ENCODE results near the gene DAGLB.
"Not testable (repeated sequence)": the region's sequence is repeated elsewhere in the genome, so short reads cannot be mapped to it uniquely, and the experiment has no call there.

DAGLB gene

DNA sequence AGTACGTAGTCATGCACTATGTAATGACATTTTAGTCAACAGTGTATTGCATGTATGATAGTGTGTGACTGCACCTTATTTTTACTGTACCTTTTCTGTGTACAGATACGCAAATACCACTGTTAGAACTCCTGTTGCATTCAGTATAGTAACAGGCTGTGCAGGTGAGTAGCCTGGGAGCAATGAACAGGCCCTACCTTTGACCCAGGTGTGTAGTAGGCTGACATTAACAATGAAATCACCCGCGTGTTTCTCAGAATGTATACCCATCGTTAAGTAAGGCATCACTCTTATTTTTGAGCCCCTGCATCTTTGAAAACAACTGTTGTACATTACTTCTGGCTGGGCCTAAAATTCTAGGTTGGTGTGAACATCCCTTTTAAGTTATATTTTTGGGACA lies 41.6 kb downstream of the DAGLB start:
- no peak for DNase-seq (ENCODE audit: extremely low read depth, insufficient read length)
- Histone ChIP-seq H3K27me3 (replicated peaks; ENCODE audit: control insufficient read depth, insufficient read depth, low read length) (no peaks in the 10 kb centered on the region), H3K36me3 (ENCODE audit: control insufficient read depth, insufficient read depth, low read length) (peaks cover 35% of the 10 kb centered on the region), H3K4me3 (replicated peaks; ENCODE audit: low read depth, low read length) (no peak overlapping the region)
- TF ChIP-seq, protein P1, sequence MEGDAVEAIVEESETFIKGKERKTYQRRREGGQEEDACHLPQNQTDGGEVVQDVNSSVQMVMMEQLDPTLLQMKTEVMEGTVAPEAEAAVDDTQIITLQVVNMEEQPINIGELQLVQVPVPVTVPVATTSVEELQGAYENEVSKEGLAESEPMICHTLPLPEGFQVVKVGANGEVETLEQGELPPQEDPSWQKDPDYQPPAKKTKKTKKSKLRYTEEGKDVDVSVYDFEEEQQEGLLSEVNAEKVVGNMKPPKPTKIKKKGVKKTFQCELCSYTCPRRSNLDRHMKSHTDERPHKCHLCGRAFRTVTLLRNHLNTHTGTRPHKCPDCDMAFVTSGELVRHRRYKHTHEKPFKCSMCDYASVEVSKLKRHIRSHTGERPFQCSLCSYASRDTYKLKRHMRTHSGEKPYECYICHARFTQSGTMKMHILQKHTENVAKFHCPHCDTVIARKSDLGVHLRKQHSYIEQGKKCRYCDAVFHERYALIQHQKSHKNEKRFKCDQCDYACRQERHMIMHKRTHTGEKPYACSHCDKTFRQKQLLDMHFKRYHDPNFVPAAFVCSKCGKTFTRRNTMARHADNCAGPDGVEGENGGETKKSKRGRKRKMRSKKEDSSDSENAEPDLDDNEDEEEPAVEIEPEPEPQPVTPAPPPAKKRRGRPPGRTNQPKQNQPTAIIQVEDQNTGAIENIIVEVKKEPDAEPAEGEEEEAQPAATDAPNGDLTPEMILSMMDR (IDR thresholded peaks at IDR 0.05; ENCODE audit: insufficient read depth, low read length, poor library complexity, severe bottlenecking) = no peak

DNA sequence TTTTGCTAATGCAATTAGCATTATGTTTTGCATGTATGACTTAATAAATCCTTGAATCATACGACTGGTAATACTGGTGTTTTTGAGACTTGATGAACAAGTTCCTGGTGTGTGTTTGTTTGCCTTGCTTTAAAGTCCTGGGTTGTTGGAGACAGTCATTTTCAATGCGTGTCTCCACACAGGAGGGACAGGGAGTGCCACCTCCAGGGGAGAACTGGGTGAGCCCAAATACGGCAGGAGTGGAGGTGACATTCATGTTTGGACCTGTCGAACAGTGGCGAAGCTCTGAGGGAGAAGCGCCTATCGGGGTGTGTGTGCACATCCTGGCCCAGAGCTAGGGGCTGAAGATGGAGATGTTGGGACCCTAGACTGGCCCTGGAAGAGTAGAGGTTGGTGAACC lies 43.8 kb downstream of the DAGLB start:
- DNase-seq (ENCODE audit: extremely low read depth, insufficient read length) = no peak
- TF ChIP-seq, protein P1 (IDR thresholded peaks at IDR 0.05; ENCODE audit: insufficient read depth, low read length, poor library complexity, severe bottlenecking) = no peak
- no peaks in the 10 kb centered on the region for H3K27me3 ChIP-seq (replicated peaks; ENCODE audit: control insufficient read depth, insufficient read depth, low read length)
- no peak overlapping the region for H3K4me3 ChIP-seq (replicated peaks; ENCODE audit: low read depth, low read length)
- H3K36me3 ChIP-seq (ENCODE audit: control insufficient read depth, insufficient read depth, low read length) = peaks cover 22% of the 10 kb centered on the region

GRCh38 chr7:6402741-6403140 lies 45.0 kb downstream of the DAGLB start:
- Histone ChIP-seq H3K27me3 (replicated peaks; ENCODE audit: control insufficient read depth, insufficient read depth, low read length) (no peaks in the 10 kb centered on the region), H3K4me3 (replicated peaks; ENCODE audit: low read depth, low read length) (no peak overlapping the region), H3K36me3 (ENCODE audit: control insufficient read depth, insufficient read depth, low read length) (peaks cover 20% of the 10 kb centered on the region)
- DNase-seq (ENCODE audit: extremely low read depth, insufficient read length) = no peak
- TF ChIP-seq, protein P1 (IDR thresholded peaks at IDR 0.05; ENCODE audit: insufficient read depth, low read length, poor library complexity, severe bottlenecking) = no peak

DNA sequence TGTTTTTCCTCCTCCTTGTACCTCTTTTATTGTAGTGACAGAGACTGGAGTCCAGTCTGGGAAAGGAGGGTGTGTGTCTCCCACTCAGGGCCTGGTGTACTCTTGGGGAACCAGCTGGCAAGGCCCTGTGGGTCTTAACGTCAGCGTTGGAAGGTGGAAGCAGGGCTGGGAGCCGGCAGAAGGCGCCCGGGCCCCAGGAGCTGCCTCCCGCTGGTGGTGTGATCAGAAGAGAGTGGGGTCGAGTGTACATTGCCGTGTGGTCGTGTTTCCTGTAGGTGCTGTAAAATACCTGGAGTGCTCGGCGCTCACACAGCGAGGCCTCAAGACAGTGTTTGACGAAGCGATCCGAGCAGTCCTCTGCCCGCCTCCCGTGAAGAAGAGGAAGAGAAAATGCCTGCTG lies 45.7 kb downstream of the DAGLB start:
- no peaks in the 10 kb centered on the region for H3K27me3 ChIP-seq (replicated peaks; ENCODE audit: control insufficient read depth, insufficient read depth, low read length)
- no peak for DNase-seq (ENCODE audit: extremely low read depth, insufficient read length)
- TF ChIP-seq, protein P1 (IDR thresholded peaks at IDR 0.05; ENCODE audit: insufficient read depth, low read length, poor library complexity, severe bottlenecking) = no peak
- H3K4me3 ChIP-seq (replicated peaks; ENCODE audit: low read depth, low read length) = no peak overlapping the region
- H3K36me3 ChIP-seq (ENCODE audit: control insufficient read depth, insufficient read depth, low read length) = peaks cover 18% of the 10 kb centered on the region

DNA sequence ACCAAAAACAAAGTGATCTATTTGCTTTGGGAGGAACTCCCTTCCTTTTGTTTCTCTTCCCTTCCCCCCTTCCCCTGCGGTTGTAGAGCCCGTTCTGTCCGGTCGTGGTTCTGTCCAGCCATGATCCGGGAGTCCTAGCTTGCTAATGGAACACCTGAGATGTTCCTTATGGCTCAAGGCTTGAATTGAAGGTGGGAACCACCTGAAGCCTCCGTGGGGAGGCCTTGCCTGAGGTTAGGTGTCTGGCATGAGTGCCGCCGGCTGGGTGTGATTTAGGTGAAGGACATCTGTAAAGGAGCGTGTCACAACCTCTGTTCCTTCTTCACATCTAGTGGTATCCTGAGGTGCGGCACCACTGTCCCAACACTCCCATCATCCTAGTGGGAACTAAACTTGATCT lies 46.2 kb downstream of the DAGLB start:
- H3K4me3 ChIP-seq (replicated peaks; ENCODE audit: low read depth, low read length) = no peak overlapping the region
- TF ChIP-seq, protein P1 (IDR thresholded peaks at IDR 0.05; ENCODE audit: insufficient read depth, low read length, poor library complexity, severe bottlenecking) = no peak
- no peaks in the 10 kb centered on the region for H3K27me3 ChIP-seq (replicated peaks; ENCODE audit: control insufficient read depth, insufficient read depth, low read length)
- DNase-seq (ENCODE audit: extremely low read depth, insufficient read length) = no peak
- H3K36me3 ChIP-seq (ENCODE audit: control insufficient read depth, insufficient read depth, low read length) = peaks cover 18% of the 10 kb centered on the region

DNA sequence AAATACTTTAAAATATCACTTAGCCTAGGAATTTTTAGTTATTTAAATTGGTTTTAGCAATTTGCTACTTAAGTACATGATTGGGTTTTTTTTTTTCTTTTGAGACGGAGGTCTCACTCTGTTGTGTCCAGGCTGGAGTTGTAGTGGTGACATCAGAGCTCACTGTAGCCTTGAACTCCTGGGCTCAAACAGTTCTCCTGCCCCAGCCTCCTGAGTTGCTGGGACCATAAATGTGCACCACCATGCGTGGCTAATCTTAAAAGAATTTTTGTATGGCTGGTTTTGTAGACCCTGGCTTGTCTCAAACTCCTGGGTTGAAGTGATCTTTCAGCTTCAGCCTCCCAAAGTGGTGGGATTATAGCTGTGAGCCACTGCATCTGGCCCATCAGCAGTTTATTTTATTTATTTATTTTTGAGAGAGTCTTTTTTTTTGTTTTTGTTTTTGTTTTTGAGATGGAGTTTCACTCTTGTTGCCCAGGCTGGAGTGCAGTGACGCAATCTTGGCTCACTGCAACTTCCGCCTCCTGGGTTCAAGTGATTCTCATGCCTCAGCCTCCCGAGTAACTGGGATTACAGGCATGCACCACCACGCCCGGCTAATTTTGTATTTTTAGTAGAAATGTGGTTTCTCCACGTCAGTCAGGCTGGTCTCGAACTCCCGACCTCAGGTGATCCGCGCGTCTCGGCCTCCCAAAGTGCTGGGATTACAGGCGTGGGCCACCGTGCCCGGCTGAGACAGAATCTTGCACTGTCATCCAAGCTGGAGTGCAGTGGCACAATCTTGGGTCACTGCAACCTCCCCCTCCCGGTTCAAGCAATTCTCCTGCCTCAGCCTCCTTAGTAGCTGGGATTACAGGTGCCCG lies 47.3 kb downstream of the DAGLB start:
- not testable (repeated sequence) for H3K27me3 ChIP-seq (replicated peaks; ENCODE audit: control insufficient read depth, insufficient read depth, low read length); DNase-seq (ENCODE audit: extremely low read depth, insufficient read length); H3K4me3 ChIP-seq (replicated peaks; ENCODE audit: low read depth, low read length)
- H3K36me3 ChIP-seq (ENCODE audit: control insufficient read depth, insufficient read depth, low read length) = peaks cover 17% of the 10 kb centered on the region
